Ovary (tissue), 3 donors: Measurements from ENCODE around the gene SMAP1.

Experiments used
- POLR2A ChIP-seq: fragments of 450-650 bp; IDR thresholded peaks from one replicate; pipeline ENCODE4 v1.6.1; 2017; ENCODE audit warnings: antibody characterized with exemption, mild to moderate bottlenecking, moderate library complexity
- TF ChIP-seq, protein P1 (sequence below), 3 donors: fragments of 450-650 bp in 2 of 3; fragments of 200-600 bp in 1 of 3; IDR thresholded peaks; one replicate each; pipeline versions ENCODE4 v1.5.1 to v1.8.0; 2016 to 2022; ENCODE audit warnings: antibody characterized with exemption in 3 of 3, mild to moderate bottlenecking in 1 of 3
- donor health status: DM: no; HTN: no; CAD: no.

DNA sequence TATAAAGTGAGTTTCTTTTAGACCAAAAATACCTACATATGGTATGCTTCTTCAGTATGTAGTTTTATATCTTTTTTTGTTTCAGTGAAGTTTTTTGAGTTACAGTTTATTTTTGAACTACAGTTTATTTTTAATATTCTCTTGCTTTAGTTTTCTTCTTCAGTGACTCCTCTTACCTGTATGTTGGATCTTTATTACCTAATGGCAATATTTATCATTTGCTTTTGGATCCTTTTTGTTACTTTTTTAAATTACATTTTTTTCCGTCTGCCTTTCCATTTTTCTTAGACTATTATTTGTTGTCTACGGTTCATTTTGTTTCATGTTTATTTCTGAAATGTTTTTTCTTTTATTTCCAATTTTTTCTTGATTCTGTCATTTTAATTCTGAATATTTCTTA, 71.9 kb downstream of the SMAP1 start:
- TF ChIP-seq, protein P1, sequence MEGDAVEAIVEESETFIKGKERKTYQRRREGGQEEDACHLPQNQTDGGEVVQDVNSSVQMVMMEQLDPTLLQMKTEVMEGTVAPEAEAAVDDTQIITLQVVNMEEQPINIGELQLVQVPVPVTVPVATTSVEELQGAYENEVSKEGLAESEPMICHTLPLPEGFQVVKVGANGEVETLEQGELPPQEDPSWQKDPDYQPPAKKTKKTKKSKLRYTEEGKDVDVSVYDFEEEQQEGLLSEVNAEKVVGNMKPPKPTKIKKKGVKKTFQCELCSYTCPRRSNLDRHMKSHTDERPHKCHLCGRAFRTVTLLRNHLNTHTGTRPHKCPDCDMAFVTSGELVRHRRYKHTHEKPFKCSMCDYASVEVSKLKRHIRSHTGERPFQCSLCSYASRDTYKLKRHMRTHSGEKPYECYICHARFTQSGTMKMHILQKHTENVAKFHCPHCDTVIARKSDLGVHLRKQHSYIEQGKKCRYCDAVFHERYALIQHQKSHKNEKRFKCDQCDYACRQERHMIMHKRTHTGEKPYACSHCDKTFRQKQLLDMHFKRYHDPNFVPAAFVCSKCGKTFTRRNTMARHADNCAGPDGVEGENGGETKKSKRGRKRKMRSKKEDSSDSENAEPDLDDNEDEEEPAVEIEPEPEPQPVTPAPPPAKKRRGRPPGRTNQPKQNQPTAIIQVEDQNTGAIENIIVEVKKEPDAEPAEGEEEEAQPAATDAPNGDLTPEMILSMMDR (IDR thresholded peaks at IDR 0.05), result no peak
- TF ChIP-seq POLR2A, result no peak
